CD4-positive, alpha-beta T cell (primary cell): ENCODE results near the gene PKD2. TPM values are rescaled to one million over a fixed set of nuclear protein-coding genes. Genes with fewer than 3 reads are reported as not detected.

ENCODE experiments used
- ATAC-seq: fragments of 200-7000 bp; cut with Tn5 transposase; one replicate; pipeline ENCODE4 v1.10.0; 2022; ENCODE audit warnings: mild to moderate bottlenecking; ENCODE audit not compliant: poor library complexity
- CTCF ChIA-PET: fragments of 350-600 bp; sonication (Branson Sonifier 250); formaldehyde crosslinking; loops from one replicate; lab custom pipeline; 2021; ENCODE audit warnings: antibody characterized with exemption, inconsistent platforms; lab: Charles Lee
- POLR2A ChIA-PET: fragments of 350-600 bp; sonication (Branson Sonifier 250); formaldehyde crosslinking; loops from one replicate; lab custom pipeline; 2021; ENCODE audit warnings: antibody characterized with exemption, inconsistent platforms; lab: Charles Lee
- DNase-seq, 14 experiments: peaks; one replicate each; pipeline ENCODE4 v3.0.0-alpha.2; 2013 to 2020; ENCODE audit warnings: mixed read lengths in 2 of 14
- H3K27ac ChIP-seq, 2 donors: one replicate each; pipeline versions ENCODE4 v1.5.1 to v1.7.0; 2013; ENCODE audit warnings: low read length in 2 of 2, low read depth in 1 of 2, mild to moderate bottlenecking in 1 of 2
- H3K27me3 ChIP-seq, 2 experiments: 1 replicate in 1 of 2; 2 replicates in 1 of 2; pipeline versions ENCODE4 v1.6.1 to v1.7.0; 2013; ENCODE audit warnings: low read length in 2 of 2, control low read depth in 1 of 2, mild to moderate bottlenecking in 1 of 2, moderate library complexity in 1 of 2; ENCODE audit not compliant: insufficient read depth in 2 of 2, control insufficient read depth in 1 of 2
- H3K36me3 ChIP-seq: one replicate; pipeline ENCODE4 v1.6.1; 2013; ENCODE audit warnings: low read length, control low read depth; ENCODE audit not compliant: insufficient read depth
- H3K4me1 ChIP-seq: one replicate; pipeline ENCODE4 v1.6.1; 2013; ENCODE audit warnings: low read length, control low read depth; ENCODE audit not compliant: insufficient read depth
- H3K4me3 ChIP-seq: one replicate; pipeline ENCODE4 v1.5.1; 2013; ENCODE audit warnings: mild to moderate bottlenecking, low read length, moderate library complexity
- H3K9me3 ChIP-seq, 2 experiments: 1 replicate in 1 of 2; 2 replicates in 1 of 2; pipeline versions ENCODE4 v1.6.1 to v1.7.0; 2013; ENCODE audit warnings: low read length in 2 of 2, mild to moderate bottlenecking in 2 of 2, control low read depth in 1 of 2, moderate library complexity in 1 of 2; ENCODE audit not compliant: control insufficient read depth in 1 of 2, insufficient read depth in 1 of 2
- H3K27ac Mint-ChIP-seq: one replicate; pipeline ENCODE4 v1.8.0; 2020; ENCODE audit warnings: mixed read lengths
- H3K27me3 Mint-ChIP-seq: one replicate; pipeline ENCODE4 v1.8.0; 2021; ENCODE audit warnings: mixed read lengths
- H3K36me3 Mint-ChIP-seq: one replicate; pipeline ENCODE4 v1.8.0; 2021; ENCODE audit warnings: low read depth, mixed read lengths
- H3K4me1 Mint-ChIP-seq: one replicate; pipeline ENCODE4 v1.8.0; 2021; ENCODE audit warnings: low read depth, mixed read lengths
- H3K4me3 Mint-ChIP-seq: one replicate; pipeline ENCODE4 v1.8.0; 2020; ENCODE audit warnings: mild to moderate bottlenecking, mixed read lengths
- H3K9me3 Mint-ChIP-seq: one replicate; pipeline ENCODE4 v1.8.0; 2020; ENCODE audit warnings: mixed read lengths
- CTCF ChIP-seq: fragments of 200-600 bp; IDR thresholded peaks from one replicate; pipeline ENCODE4 v1.8.0; 2022; ENCODE audit warnings: antibody characterized with exemption, mild to moderate bottlenecking
- intact Hi-C, 2 experiments: fragments of 100-400 bp; cut with DNase I in 1 of 2; cut with micrococcal nuclease in 1 of 2; formaldehyde crosslinking; loops; one replicate each; pipeline versions ENCODE4 v1.15.1 to v1.9.0; 2023 to 2025; cut with DNase I, micrococcal nuclease
- total RNA-seq, 174 experiments: library from RNA in 2 of 174; stranded (reverse) in 2 of 174; gene quantifications; one replicate each; pipeline ENCODE4 v1.2.3 and lab custom pipeline; 2021 to 2026

The PKD2 gene
- total RNA-seq, 2 experiments from 2014 or later, result 4.1 to 4.3 TPM

GRCh38 chr4:87965501-87965975 lies 41.9 kb upstream of the PKD2 start:
- Mint-ChIP-seq H3K36me3 (no peaks in the 10 kb centered on the region), H3K9me3 (no peaks in the 10 kb centered on the region), H3K4me1 (no peaks in the 10 kb centered on the region), H3K27me3 (peaks cover 34% of the 10 kb centered on the region), H3K27ac (no peak overlapping the region), H3K4me3 (no peak overlapping the region)
- intact Hi-C loops, result no loop called here
- POLR2A ChIA-PET, result no interaction called here
- H3K9me3 ChIP-seq, result peaks cover 0 to 15% of the 10 kb centered on the region in 2 experiments
- DNase-seq, result no peak
- H3K4me3 ChIP-seq, result no peak overlapping the region
- no peaks in the 10 kb centered on the region for H3K36me3 ChIP-seq
- H3K27ac ChIP-seq, result no peak overlapping the region
- H3K27me3 ChIP-seq, result peaks cover 2 to 10% of the 10 kb centered on the region in 2 experiments
- no peak for ATAC-seq
- CTCF ChIA-PET, result no interaction called here
- no peak for TF ChIP-seq CTCF
- H3K4me1 ChIP-seq, result no peaks in the 10 kb centered on the region

- DNase-seq (no peak), ATAC-seq (no peak)
- Histone ChIP-seq H3K36me3 (no peaks in the 10 kb centered on the region), H3K27me3 (peaks cover 2 to 10% of the 10 kb centered on the region in 2 experiments), H3K4me1 (no peaks in the 10 kb centered on the region), H3K9me3 (peaks cover 0 to 15% of the 10 kb centered on the region in 2 experiments), H3K27ac (no peak overlapping the region), H3K4me3 (no peak overlapping the region)
- H3K4me1 Mint-ChIP-seq, result no peaks in the 10 kb centered on the region
- no peaks in the 10 kb centered on the region for H3K9me3 Mint-ChIP-seq
- no peak for TF ChIP-seq CTCF
- ChIA-PET CTCF (no interaction called here), POLR2A (no interaction called here)
- peaks cover 37% of the 10 kb centered on the region for H3K27me3 Mint-ChIP-seq
- H3K27ac Mint-ChIP-seq, result no peak overlapping the region
- H3K36me3 Mint-ChIP-seq, result no peaks in the 10 kb centered on the region
- intact Hi-C loops, result no loop called here
- H3K4me3 Mint-ChIP-seq, result no peak overlapping the region
Measured at GRCh38 chr4:87966095-87966496, 41.3 kb upstream of the PKD2 start.

GRCh38 chr4:87967193-87967592 lies 40.2 kb upstream of the PKD2 start:
- no peak overlapping the region for H3K27ac ChIP-seq

More at GRCh38 chr4:87967193-87967592, 40.2 kb upstream of the PKD2 start:
- no peak overlapping the region for H3K4me3 Mint-ChIP-seq
- peaks cover 2 to 16% of the 10 kb centered on the region in 2 experiments for H3K27me3 ChIP-seq
- no peaks in the 10 kb centered on the region for H3K36me3 Mint-ChIP-seq
- no peaks in the 10 kb centered on the region for H3K9me3 Mint-ChIP-seq
- no peaks in the 10 kb centered on the region for H3K4me1 Mint-ChIP-seq
- no peak overlapping the region for H3K4me3 ChIP-seq
- CTCF ChIA-PET, result interaction anchor here (1.0 kb wide), 1 partner anchor 14 kb away, joined by 3 read pairs; no protein-coding TSS in a partner anchor
- ATAC-seq, result no peak
- DNase-seq, result no peak
- TF ChIP-seq CTCF, result no peak
- peaks cover 48% of the 10 kb centered on the region for H3K27me3 Mint-ChIP-seq
- no peaks in the 10 kb centered on the region for H3K36me3 ChIP-seq
- no peaks in the 10 kb centered on the region for H3K4me1 ChIP-seq
- H3K27ac Mint-ChIP-seq, result no peak overlapping the region
- peaks cover 0 to 15% of the 10 kb centered on the region in 2 experiments for H3K9me3 ChIP-seq
- POLR2A ChIA-PET, result no interaction called here
- intact Hi-C loops, result no loop called here
